ENCODE data around the gene BARHL2.

Gene BARHL2

DNA sequence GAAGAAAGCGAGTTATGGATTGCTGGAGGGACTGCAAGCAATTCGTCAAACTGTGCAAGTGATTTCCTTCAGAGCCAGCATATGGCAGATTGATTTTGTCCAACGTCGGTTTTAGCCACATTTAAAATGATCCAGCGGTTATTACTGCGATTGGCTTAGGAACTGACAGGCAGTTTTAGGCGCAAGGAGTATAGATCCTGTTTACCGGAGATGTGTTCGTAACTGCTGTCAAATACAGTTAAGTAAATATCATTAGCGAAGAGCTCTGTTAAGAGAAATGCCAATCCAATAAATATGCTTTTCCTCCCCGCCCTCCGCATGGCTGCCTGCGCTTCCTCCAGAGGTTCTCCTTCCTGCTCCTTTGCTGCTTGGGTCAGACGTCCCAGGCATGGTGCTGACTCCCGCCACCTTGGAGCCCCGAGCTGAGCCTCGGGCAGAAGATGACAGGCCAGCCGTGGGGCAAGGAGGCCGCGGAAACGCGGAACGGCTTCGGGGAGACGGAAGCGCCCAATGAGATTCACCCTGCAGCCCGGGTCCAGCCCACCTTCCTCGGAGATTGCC, 9.4 kb upstream of the BARHL2 start:
- H3K4me3 ChIP-seq (replicated peaks; ENCODE audit: insufficient read depth, low read length): no peak overlapping the region
- H3K27ac ChIP-seq (replicated peaks): no peak overlapping the region
- TF ChIP-seq GABPA (IDR thresholded peaks at IDR 0.05; ENCODE audit: low read depth) (no peak), POLR2AphosphoS5 (IDR thresholded peaks at IDR 0.05; ENCODE audit: low read depth) (no peak), SPI1 (IDR thresholded peaks at IDR 0.05; ENCODE audit: borderline replicate concordance, low read depth) (no peak)
- TF ChIP-seq, protein P1, sequence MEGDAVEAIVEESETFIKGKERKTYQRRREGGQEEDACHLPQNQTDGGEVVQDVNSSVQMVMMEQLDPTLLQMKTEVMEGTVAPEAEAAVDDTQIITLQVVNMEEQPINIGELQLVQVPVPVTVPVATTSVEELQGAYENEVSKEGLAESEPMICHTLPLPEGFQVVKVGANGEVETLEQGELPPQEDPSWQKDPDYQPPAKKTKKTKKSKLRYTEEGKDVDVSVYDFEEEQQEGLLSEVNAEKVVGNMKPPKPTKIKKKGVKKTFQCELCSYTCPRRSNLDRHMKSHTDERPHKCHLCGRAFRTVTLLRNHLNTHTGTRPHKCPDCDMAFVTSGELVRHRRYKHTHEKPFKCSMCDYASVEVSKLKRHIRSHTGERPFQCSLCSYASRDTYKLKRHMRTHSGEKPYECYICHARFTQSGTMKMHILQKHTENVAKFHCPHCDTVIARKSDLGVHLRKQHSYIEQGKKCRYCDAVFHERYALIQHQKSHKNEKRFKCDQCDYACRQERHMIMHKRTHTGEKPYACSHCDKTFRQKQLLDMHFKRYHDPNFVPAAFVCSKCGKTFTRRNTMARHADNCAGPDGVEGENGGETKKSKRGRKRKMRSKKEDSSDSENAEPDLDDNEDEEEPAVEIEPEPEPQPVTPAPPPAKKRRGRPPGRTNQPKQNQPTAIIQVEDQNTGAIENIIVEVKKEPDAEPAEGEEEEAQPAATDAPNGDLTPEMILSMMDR (IDR thresholded peaks at IDR 0.05; ENCODE audit: insufficient read depth, low read length): no peak
- TF ChIP-seq, protein P2, sequence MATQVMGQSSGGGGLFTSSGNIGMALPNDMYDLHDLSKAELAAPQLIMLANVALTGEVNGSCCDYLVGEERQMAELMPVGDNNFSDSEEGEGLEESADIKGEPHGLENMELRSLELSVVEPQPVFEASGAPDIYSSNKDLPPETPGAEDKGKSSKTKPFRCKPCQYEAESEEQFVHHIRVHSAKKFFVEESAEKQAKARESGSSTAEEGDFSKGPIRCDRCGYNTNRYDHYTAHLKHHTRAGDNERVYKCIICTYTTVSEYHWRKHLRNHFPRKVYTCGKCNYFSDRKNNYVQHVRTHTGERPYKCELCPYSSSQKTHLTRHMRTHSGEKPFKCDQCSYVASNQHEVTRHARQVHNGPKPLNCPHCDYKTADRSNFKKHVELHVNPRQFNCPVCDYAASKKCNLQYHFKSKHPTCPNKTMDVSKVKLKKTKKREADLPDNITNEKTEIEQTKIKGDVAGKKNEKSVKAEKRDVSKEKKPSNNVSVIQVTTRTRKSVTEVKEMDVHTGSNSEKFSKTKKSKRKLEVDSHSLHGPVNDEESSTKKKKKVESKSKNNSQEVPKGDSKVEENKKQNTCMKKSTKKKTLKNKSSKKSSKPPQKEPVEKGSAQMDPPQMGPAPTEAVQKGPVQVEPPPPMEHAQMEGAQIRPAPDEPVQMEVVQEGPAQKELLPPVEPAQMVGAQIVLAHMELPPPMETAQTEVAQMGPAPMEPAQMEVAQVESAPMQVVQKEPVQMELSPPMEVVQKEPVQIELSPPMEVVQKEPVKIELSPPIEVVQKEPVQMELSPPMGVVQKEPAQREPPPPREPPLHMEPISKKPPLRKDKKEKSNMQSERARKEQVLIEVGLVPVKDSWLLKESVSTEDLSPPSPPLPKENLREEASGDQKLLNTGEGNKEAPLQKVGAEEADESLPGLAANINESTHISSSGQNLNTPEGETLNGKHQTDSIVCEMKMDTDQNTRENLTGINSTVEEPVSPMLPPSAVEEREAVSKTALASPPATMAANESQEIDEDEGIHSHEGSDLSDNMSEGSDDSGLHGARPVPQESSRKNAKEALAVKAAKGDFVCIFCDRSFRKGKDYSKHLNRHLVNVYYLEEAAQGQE (IDR thresholded peaks at IDR 0.05; ENCODE audit: insufficient replicate concordance, low read depth): no peak
- peaks cover 85% of the 10 kb centered on the region for H3K27me3 ChIP-seq (ENCODE audit: insufficient read depth, poor library complexity, severe bottlenecking)
- DNase-seq (ENCODE audit: low read depth in 1 of 2, low spot score in 1 of 2): no peak

DNA sequence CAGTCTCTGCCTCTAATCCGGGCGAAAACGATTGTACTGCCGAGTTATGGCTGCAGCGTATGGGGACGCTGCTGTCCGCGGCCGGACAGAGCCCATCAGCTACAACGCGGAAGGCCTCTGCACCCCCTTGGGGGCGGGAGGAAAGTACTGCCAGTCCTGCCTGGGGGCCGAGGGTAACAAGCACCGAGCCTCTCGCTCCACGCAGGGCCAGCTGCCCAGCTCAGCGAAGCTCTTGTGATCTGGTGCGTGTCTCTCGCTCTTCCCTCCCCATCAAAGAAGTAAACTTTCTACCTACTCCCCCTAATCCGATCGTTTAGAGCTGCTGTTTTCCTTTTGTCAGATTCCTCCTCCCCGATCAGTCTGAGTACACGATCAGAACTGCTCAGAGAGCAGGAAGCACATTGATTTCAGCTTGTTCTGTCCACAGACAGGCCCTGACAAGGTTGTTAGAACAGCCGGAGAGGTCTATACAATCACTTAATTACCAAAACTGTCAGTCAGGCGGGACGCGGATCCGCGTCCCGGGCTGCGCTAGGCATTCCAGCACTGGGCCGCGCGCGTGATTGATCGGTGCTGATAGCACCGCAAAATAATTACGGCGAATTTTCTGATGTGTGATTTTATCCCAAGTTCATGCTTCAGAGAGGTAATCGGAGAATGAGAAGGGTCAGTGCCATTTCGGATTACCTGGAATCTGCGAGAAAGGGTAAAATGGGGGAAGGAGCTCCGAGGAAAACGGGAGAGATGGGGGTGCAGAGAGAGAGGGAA, 8.7 kb upstream of the BARHL2 start:
- Histone ChIP-seq H3K27me3 (ENCODE audit: insufficient read depth, poor library complexity, severe bottlenecking) (peaks cover 85% of the 10 kb centered on the region), H3K27ac (replicated peaks) (no peak overlapping the region), H3K4me3 (replicated peaks; ENCODE audit: insufficient read depth, low read length) (no peak overlapping the region)
- TF ChIP-seq GABPA (IDR thresholded peaks at IDR 0.05; ENCODE audit: low read depth) (no peak), SPI1 (IDR thresholded peaks at IDR 0.05; ENCODE audit: borderline replicate concordance, low read depth) (no peak), POLR2AphosphoS5 (IDR thresholded peaks at IDR 0.05; ENCODE audit: low read depth) (no peak)
- TF ChIP-seq, protein P1 (IDR thresholded peaks at IDR 0.05; ENCODE audit: insufficient read depth, low read length): no peak
- TF ChIP-seq, protein P2 (IDR thresholded peaks at IDR 0.05; ENCODE audit: insufficient replicate concordance, low read depth): no peak
- no peak for DNase-seq (ENCODE audit: low read depth in 1 of 2, low spot score in 1 of 2)

DNA sequence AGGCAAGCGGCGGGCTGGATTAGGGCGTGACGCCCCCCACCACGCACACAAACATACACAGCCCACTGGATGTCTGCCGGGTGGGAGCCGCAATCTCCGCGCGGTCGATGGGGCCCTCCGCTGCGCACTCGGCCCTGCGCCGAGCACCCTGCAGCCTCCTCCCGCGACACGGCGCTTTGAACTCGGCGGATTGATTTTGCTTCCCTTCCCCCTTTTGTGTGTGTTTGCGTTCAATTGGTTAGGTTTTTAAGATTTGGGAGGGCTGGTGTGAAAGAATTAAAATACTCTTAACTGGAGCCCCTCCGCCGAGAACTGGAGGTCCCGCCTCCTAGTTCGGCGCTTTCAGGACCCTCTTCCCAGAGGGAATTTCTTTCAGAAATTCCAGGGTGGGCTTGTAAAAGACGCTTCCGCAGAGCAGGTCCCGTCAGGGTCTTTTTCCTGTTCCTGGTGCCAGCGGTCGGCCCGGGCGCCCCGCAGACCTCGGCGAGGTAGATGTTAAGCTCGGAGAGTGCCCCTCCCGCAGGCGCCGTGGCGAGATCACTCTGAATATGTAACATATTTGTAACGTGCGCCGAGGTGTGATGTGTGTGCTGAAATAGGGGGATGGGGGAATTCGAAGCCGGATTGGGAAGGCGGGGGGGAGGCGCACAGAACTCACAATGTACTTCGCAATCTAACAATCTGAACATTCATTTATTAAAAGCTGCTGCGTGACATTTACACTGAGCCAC, 8.0 kb upstream of the BARHL2 start:
- H3K27ac ChIP-seq (replicated peaks): no peak overlapping the region
- DNase-seq (ENCODE audit: low read depth in 1 of 2, low spot score in 1 of 2): no peak
- no peak overlapping the region for H3K4me3 ChIP-seq (replicated peaks; ENCODE audit: insufficient read depth, low read length)
- H3K27me3 ChIP-seq (ENCODE audit: insufficient read depth, poor library complexity, severe bottlenecking): peaks cover 90% of the 10 kb centered on the region
- TF ChIP-seq POLR2AphosphoS5 (IDR thresholded peaks at IDR 0.05; ENCODE audit: low read depth) (no peak), SPI1 (IDR thresholded peaks at IDR 0.05; ENCODE audit: borderline replicate concordance, low read depth) (no peak), GABPA (IDR thresholded peaks at IDR 0.05; ENCODE audit: low read depth) (no peak)
- TF ChIP-seq, protein P2 (IDR thresholded peaks at IDR 0.05; ENCODE audit: insufficient replicate concordance, low read depth): no peak
- TF ChIP-seq, protein P1 (IDR thresholded peaks at IDR 0.05; ENCODE audit: insufficient read depth, low read length): no peak
